Loucy (cell line): ENCODE measurements around the gene PTPRQ.

Experiments used
- CTCF ChIP-seq: fragments of 200-600 bp; sonication (generic); conservative IDR thresholded peaks from 2 replicates; pipeline ENCODE4 v1.5.1; 2014; ENCODE audit warnings: mild to moderate bottlenecking, antibody characterized with exemption, low read length
- EZH2phosphoT487 ChIP-seq: fragments of 200-600 bp; IDR thresholded peaks from 2 replicates; pipeline ENCODE4 v1.6.1; 2018; ENCODE audit warnings: antibody characterized with exemption, mild to moderate bottlenecking, moderate library complexity, borderline replicate concordance

DNA sequence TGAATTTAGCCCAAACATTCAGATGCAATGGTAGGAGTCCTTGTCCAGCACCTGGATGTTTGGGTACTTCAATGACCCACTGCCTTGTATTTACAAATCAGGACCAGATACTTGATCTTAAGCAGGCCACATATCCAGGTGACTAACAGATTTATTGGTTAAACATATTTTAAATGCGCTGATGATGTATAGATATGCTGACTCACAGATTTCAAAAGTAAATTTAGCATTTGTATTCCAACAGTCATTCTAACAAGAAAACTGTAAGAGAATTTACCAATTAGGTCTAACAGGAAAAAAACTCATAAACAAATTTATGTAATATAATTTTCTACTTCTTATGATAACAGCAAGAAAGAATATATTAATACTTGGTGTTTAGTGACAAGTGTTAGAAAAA is 234.0 kb downstream of the PTPRQ start:
- TF ChIP-seq CTCF (no peak), EZH2phosphoT487 (no peak)
